ENCODE results near the gene SLC16A8.

The SLC16A8 gene

DNA sequence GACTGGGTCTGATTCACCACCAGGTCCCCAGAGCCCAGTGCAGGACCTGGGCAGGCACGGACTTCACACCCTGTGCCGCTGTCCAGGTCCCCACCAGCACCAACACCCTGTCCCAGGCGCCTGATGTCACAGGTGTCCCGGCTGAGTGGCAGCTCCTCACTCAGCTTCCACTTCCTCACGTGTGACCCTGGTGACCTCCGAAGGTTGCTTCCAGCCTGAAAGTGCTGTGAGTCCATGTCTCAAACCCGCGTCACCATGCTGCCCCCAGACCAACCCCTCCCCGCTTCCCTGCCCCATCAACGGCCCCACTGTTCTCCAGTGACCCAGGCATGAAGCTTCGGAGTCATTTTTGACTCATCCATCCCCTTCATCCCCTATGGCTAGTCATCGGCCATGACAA, 52.5 kb downstream of the SLC16A8 start:
- peaks cover 18% of the 10 kb centered on the region for H3K27me3 Mint-ChIP-seq
- no peak overlapping the region for H3K4me3 Mint-ChIP-seq
- no peaks in the 10 kb centered on the region for H3K9me3 Mint-ChIP-seq
- H3K4me1 Mint-ChIP-seq = peaks cover 9% of the 10 kb centered on the region
- ATAC-seq (ENCODE audit: low read depth) (no peak), DNase-seq (ENCODE audit: low spot score in 2 of 2) (no peak)
- H3K36me3 Mint-ChIP-seq = no peaks in the 10 kb centered on the region
- peak overlapping the region; percentile 9 for H3K27ac Mint-ChIP-seq

DNA sequence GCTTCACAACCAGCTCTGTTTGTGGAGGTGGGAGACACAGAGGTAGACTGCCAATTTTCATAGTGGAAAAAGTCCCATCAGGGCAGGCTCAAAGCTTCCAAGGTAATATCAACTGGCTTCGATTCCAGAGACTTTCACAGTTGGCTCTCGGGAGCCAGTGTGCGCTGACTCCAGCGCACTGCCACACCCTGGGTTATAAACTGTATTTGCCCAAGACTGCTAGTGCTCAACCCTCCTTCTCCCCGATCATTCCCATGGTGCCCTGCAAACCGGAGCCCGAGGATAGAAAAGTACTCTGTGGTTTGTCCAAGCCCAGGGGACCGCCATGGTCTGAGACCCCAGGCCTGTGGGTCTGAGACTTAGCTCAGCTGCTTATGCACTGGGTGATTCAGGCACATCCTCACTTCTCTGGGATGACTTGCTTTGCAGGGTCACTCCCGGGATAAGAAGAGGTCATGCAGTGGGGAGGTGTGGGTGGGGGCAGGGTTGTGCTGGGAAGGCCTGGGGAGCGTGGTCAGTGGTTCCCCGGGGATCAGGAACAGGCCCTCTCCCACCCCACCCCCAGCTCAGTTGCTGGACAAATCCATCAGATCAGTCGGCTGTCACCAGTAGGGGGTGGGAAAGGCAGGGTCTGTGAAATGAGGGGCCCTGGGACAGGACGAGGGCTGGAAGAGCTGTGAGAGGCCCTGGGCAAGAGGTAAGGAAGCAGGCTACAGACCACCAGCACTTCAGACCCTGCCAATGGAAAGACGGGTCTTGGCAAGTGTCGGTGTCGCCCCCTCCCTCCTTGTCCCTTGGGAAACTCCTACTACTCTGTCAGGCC, 53.5 kb downstream of the SLC16A8 start:
- no peaks in the 10 kb centered on the region for H3K36me3 Mint-ChIP-seq
- peaks cover 9% of the 10 kb centered on the region for H3K4me1 Mint-ChIP-seq
- H3K27me3 Mint-ChIP-seq = peaks cover 21% of the 10 kb centered on the region
- no peak for ATAC-seq (ENCODE audit: low read depth)
- no peak overlapping the region for H3K4me3 Mint-ChIP-seq
- H3K27ac Mint-ChIP-seq = no peak overlapping the region
- no peak for DNase-seq (ENCODE audit: low spot score in 2 of 2)
- no peaks in the 10 kb centered on the region for H3K9me3 Mint-ChIP-seq

DNA sequence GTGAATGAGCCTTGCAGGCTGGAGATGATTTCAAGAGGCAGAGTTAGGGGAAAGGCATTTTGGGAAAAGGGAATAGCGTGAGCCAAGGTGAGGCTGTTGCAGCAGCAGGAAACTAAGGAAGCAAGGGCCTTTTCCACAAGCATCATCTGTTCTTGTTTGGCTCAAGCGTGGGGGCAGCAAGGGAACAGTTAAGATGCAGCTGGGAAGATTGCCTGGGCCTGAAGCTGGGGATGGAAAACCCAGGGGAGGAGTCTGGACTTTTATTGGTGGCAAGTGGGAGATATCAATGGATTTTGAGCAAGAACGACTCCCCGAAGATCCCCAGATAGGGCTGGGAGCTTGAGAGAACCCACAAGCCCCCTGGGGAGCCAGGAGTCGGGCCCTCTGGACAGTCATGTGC, 54.1 kb downstream of the SLC16A8 start:
- ATAC-seq (ENCODE audit: low read depth) = no peak
- peaks cover 2% of the 10 kb centered on the region for H3K36me3 Mint-ChIP-seq
- peaks cover 23% of the 10 kb centered on the region for H3K27me3 Mint-ChIP-seq
- no peaks in the 10 kb centered on the region for H3K9me3 Mint-ChIP-seq
- H3K4me3 Mint-ChIP-seq = no peak overlapping the region
- no peak for DNase-seq (ENCODE audit: low spot score in 2 of 2)
- H3K27ac Mint-ChIP-seq = no peak overlapping the region
- H3K4me1 Mint-ChIP-seq = peaks cover 5% of the 10 kb centered on the region

DNA sequence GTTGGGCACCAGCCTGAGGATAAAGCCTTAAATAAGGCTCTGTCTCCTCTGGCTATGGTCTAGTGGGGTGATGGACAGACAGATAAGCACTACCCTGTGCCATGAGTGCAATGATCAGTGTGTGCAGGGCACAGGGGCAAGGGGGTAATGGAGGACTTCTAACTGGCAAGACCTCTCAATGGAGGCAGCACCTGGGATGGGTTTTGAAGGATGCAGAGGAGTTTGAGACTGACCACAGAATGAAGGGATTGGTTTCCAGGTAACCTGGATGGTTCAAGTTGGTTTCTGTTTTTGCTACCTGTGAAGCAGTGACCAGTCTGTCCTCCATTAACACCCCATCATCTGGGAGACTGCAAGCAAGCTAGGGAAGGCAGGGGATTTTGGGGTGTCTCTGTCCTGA, 54.6 kb downstream of the SLC16A8 start:
- ATAC-seq (ENCODE audit: low read depth) = no peak
- Mint-ChIP-seq H3K36me3 (peaks cover 2% of the 10 kb centered on the region), H3K9me3 (no peaks in the 10 kb centered on the region), H3K27me3 (peaks cover 25% of the 10 kb centered on the region), H3K4me3 (no peak overlapping the region), H3K27ac (no peak overlapping the region), H3K4me1 (no peaks in the 10 kb centered on the region)
- DNase-seq (ENCODE audit: low spot score in 2 of 2) = no peak

GRCh38 chr22:38028344-38029130, 55.4 kb downstream of the SLC16A8 start:
- ATAC-seq (ENCODE audit: low read depth) = no peak
- no peaks in the 10 kb centered on the region for H3K4me1 Mint-ChIP-seq
- no peak for DNase-seq (ENCODE audit: low spot score in 2 of 2)
- no peak overlapping the region for H3K4me3 Mint-ChIP-seq
- H3K27me3 Mint-ChIP-seq = peaks cover 23% of the 10 kb centered on the region
- no peak overlapping the region for H3K27ac Mint-ChIP-seq
- H3K9me3 Mint-ChIP-seq = no peaks in the 10 kb centered on the region
- H3K36me3 Mint-ChIP-seq = peaks cover 2% of the 10 kb centered on the region

Measured in memory B cell (primary cell).